ENCODE measurements around the gene C2orf80. TPM values are rescaled to one million over a fixed set of nuclear protein-coding genes. Genes with fewer than 3 reads are reported as not detected.

The C2orf80 gene
- total and polyA plus RNA-seq, 2 experiments from 2014 or later: 0.92 TPM; not detected in 1

DNA sequence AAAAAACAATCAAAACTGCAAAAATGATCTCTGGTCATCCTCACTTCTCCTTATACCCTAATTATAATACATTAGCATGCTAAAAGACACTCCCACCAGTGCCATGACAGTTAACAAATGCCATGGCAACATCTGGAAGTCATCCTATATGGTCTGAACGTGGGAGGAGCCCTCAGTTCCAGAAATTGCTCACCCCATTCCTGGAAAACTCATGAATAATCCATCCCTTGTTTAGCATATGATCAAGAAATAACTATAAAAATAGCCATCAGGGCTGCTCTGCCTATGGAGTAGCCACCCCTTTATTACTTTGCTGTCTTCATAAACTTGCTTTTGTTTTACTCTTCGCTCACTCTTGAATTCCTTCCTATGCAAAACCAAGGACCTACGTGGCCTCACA, 5.7 kb upstream of the C2orf80 start:
- H3K4me3 ChIP-seq: no peak overlapping the region
- no peak overlapping the region for H3K27ac Mint-ChIP-seq
- H3K9me2 ChIP-seq (ENCODE audit: insufficient read depth): no peaks in the 10 kb centered on the region
- H2AFZ ChIP-seq: no peak overlapping the region
- ATAC-seq (no peak), DNase-seq (ENCODE audit: low spot score) (no peak)
- no peak overlapping the region for H3K27ac ChIP-seq (ENCODE audit: low read depth)
- H3K27me3 Mint-ChIP-seq (ENCODE audit: insufficient read depth, low read depth, poor library complexity): peaks cover 4% of the 10 kb centered on the region
- no peak overlapping the region for H3K4me2 ChIP-seq
- no peaks in the 10 kb centered on the region for H3F3A ChIP-seq (replicated peaks; ENCODE audit: low read depth)
- TF ChIP-seq JUNB (IDR thresholded peaks at IDR 0.05; ENCODE audit: unreplicated experiment) (no peak), CREB1 (CRISPR knock-in tag; IDR thresholded peaks at IDR 0.05; ENCODE audit: low read depth) (no peak), ZNF331 (CRISPR knock-in tag; IDR thresholded peaks at IDR 0.05; ENCODE audit: low read depth) (no peak), CTCF (conservative IDR thresholded peaks at IDR 0.05; ENCODE audit: low read depth in 2 of 2) (no peak), POLR2AphosphoS5 (IDR thresholded peaks at IDR 0.05; ENCODE audit: low read depth) (no peak), ZNF114 (CRISPR knock-in tag; IDR thresholded peaks at IDR 0.05) (no peak), STAT1 (IDR thresholded peaks at IDR 0.05; ENCODE audit: unreplicated experiment) (no peak), NANOG (IDR thresholded peaks at IDR 0.05; ENCODE audit: borderline replicate concordance) (no peak), EZH2phosphoT487 (IDR thresholded peaks at IDR 0.05; ENCODE audit: unreplicated experiment) (no peak), EZH2 (IDR thresholded peaks at IDR 0.05; ENCODE audit: low read depth, unreplicated experiment) (no peak), ETS1 (IDR thresholded peaks at IDR 0.05) (no peak)
- TF ChIP-seq, protein P1, sequence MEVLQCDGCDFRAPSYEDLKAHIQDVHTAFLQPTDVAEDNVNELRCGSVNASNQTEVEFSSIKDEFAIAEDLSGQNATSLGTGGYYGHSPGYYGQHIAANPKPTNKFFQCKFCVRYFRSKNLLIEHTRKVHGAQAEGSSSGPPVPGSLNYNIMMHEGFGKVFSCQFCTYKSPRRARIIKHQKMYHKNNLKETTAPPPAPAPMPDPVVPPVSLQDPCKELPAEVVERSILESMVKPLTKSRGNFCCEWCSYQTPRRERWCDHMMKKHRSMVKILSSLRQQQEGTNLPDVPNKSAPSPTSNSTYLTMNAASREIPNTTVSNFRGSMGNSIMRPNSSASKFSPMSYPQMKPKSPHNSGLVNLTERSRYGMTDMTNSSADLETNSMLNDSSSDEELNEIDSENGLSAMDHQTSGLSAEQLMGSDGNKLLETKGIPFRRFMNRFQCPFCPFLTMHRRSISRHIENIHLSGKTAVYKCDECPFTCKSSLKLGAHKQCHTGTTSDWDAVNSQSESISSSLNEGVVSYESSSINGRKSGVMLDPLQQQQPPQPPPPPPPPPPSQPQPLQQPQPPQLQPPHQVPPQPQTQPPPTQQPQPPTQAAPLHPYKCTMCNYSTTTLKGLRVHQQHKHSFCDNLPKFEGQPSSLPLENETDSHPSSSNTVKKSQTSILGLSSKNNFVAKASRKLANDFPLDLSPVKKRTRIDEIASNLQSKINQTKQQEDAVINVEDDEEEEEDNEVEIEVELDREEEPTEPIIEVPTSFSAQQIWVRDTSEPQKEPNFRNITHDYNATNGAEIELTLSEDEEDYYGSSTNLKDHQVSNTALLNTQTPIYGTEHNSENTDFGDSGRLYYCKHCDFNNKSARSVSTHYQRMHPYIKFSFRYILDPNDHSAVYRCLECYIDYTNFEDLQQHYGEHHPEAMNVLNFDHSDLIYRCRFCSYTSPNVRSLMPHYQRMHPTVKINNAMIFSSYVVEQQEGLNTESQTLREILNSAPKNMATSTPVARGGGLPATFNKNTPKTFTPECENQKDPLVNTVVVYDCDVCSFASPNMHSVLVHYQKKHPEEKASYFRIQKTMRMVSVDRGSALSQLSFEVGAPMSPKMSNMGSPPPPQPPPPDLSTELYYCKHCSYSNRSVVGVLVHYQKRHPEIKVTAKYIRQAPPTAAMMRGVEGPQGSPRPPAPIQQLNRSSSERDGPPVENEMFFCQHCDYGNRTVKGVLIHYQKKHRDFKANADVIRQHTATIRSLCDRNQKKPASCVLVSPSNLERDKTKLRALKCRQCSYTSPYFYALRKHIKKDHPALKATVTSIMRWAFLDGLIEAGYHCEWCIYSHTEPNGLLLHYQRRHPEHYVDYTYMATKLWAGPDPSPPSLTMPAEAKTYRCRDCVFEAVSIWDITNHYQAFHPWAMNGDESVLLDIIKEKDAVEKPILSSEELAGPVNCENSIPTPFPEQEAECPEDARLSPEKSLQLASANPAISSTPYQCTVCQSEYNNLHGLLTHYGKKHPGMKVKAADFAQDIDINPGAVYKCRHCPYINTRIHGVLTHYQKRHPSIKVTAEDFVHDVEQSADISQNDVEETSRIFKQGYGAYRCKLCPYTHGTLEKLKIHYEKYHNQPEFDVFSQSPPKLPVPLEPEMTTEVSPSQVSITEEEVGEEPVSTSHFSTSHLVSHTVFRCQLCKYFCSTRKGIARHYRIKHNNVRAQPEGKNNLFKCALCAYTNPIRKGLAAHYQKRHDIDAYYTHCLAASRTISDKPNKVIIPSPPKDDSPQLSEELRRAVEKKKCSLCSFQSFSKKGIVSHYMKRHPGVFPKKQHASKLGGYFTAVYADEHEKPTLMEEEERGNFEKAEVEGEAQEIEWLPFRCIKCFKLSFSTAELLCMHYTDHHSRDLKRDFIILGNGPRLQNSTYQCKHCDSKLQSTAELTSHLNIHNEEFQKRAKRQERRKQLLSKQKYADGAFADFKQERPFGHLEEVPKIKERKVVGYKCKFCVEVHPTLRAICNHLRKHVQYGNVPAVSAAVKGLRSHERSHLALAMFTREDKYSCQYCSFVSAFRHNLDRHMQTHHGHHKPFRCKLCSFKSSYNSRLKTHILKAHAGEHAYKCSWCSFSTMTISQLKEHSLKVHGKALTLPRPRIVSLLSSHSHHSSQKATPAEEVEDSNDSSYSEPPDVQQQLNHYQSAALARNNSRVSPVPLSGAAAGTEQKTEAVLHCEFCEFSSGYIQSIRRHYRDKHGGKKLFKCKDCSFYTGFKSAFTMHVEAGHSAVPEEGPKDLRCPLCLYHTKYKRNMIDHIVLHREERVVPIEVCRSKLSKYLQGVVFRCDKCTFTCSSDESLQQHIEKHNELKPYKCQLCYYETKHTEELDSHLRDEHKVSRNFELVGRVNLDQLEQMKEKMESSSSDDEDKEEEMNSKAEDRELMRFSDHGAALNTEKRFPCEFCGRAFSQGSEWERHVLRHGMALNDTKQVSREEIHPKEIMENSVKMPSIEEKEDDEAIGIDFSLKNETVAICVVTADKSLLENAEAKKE (CRISPR knock-in tag; IDR thresholded peaks at IDR 0.05): no peak
- TF ChIP-seq, protein P2, sequence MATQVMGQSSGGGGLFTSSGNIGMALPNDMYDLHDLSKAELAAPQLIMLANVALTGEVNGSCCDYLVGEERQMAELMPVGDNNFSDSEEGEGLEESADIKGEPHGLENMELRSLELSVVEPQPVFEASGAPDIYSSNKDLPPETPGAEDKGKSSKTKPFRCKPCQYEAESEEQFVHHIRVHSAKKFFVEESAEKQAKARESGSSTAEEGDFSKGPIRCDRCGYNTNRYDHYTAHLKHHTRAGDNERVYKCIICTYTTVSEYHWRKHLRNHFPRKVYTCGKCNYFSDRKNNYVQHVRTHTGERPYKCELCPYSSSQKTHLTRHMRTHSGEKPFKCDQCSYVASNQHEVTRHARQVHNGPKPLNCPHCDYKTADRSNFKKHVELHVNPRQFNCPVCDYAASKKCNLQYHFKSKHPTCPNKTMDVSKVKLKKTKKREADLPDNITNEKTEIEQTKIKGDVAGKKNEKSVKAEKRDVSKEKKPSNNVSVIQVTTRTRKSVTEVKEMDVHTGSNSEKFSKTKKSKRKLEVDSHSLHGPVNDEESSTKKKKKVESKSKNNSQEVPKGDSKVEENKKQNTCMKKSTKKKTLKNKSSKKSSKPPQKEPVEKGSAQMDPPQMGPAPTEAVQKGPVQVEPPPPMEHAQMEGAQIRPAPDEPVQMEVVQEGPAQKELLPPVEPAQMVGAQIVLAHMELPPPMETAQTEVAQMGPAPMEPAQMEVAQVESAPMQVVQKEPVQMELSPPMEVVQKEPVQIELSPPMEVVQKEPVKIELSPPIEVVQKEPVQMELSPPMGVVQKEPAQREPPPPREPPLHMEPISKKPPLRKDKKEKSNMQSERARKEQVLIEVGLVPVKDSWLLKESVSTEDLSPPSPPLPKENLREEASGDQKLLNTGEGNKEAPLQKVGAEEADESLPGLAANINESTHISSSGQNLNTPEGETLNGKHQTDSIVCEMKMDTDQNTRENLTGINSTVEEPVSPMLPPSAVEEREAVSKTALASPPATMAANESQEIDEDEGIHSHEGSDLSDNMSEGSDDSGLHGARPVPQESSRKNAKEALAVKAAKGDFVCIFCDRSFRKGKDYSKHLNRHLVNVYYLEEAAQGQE (IDR thresholded peaks at IDR 0.05; ENCODE audit: unreplicated experiment): no peak
- H3K4me1 Mint-ChIP-seq: peaks cover 5% of the 10 kb centered on the region
- H3K9me3 Mint-ChIP-seq: no peaks in the 10 kb centered on the region
- H3K36me3 ChIP-seq (ENCODE audit: insufficient read depth): no peaks in the 10 kb centered on the region
- H3K79me2 ChIP-seq (replicated peaks; ENCODE audit: insufficient read depth): no peaks in the 10 kb centered on the region
- no peaks in the 10 kb centered on the region for H3K27me3 ChIP-seq (ENCODE audit: insufficient read depth)
- no peaks in the 10 kb centered on the region for H4K20me1 ChIP-seq (replicated peaks; ENCODE audit: insufficient read depth)
- H3K36me3 Mint-ChIP-seq (ENCODE audit: low read depth): no peaks in the 10 kb centered on the region
- peaks cover 5% of the 10 kb centered on the region; the same call in 1 of the 2 replicates for H3K4me1 ChIP-seq (ENCODE audit: insufficient read depth)
- H3K4me3 Mint-ChIP-seq: no peak overlapping the region

Measured in GM23338 (cell line).